SK-N-MC (cell line): ENCODE data around the gene OR12D3.

Source experiments
- DNase-seq: peaks from one replicate; pipeline ENCODE4 v3.0.0-alpha.2; 2011; ENCODE audit warnings: low read depth, low spot score
- H3K27ac ChIP-seq: fragments of 200-600 bp; sonication (generic); 2 replicates; pipeline ENCODE4 v1.5.1; 2016; ENCODE audit warnings: mixed run types
- H3K36me3 ChIP-seq: fragments of 200-600 bp; sonication (generic); 2 replicates; pipeline ENCODE4 v1.6.1; 2017; ENCODE audit warnings: antibody characterized with exemption, low read length, mixed read lengths; ENCODE audit not compliant: insufficient read depth
- H3K4me3 ChIP-seq: fragments of 200-600 bp; sonication (generic); 2 replicates; pipeline ENCODE4 v1.5.1; 2016
- H3K9ac ChIP-seq: fragments of 200-600 bp; sonication (generic); 2 replicates; pipeline ENCODE4 v1.8.0; 2017; ENCODE audit warnings: mixed run types, mixed read lengths; ENCODE audit not compliant: insufficient read length
- H3K9me3 ChIP-seq: fragments of 200-600 bp; sonication (generic); 2 replicates; pipeline ENCODE4 v1.6.1; 2017; ENCODE audit warnings: low read depth, mild to moderate bottlenecking, antibody characterized with exemption, low read length, moderate library complexity, mixed read lengths
- EZH2 ChIP-seq: fragments of 200-600 bp; sonication (generic); IDR thresholded peaks from one replicate; pipeline ENCODE4 v1.6.1; 2017; ENCODE audit warnings: antibody characterized with exemption
- FOXP2 ChIP-seq: optimal IDR thresholded peaks from 2 replicates; pipeline ENCODE3; 2011; ENCODE audit warnings: mild to moderate bottlenecking, moderate library complexity; ENCODE audit not compliant: insufficient read depth; ENCODE audit errors: extremely low read length, control extremely low read depth
- POLR2AphosphoS5 ChIP-seq: IDR thresholded peaks from 2 replicates; pipeline ENCODE4 v1.6.1; 2012; ENCODE audit warnings: mild to moderate bottlenecking, low read depth, low read length, borderline replicate concordance

OR12D3 gene, protein sequence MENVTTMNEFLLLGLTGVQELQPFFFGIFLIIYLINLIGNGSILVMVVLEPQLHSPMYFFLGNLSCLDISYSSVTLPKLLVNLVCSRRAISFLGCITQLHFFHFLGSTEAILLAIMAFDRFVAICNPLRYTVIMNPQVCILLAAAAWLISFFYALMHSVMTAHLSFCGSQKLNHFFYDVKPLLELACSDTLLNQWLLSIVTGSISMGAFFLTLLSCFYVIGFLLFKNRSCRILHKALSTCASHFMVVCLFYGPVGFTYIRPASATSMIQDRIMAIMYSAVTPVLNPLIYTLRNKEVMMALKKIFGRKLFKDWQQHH

DNA sequence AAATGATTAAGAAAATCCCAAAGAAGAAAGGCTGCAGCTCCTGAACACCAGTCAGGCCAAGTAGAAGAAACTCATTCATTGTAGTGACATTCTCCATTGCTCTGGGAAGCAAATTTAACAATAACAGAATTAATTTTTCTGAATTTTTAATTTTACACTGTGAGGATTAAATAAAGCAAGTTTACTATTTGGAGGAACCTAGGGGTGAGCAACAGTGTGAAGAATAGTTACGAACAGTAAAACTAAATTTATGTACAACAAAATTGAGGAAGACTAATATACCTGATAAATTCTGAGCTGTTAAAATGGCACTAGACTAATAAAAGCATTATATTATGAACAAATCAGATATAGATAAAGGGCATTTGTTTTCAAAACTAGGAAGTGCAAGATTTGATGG lies at the start of gene OR12D3:
Gene OR12D3, minus strand, starts transcription at position 101 of the 400 bp plus-strand sequence. Its CDS starts 4 bp downstream, at position 97.
- H3K9me3 ChIP-seq = no peaks in the 10 kb centered on the region
- TF ChIP-seq FOXP2 (no peak), EZH2 (no peak), POLR2AphosphoS5 (no peak)
- H3K36me3 ChIP-seq = no peaks in the 10 kb centered on the region
- H3K27ac ChIP-seq = no peak within 1 kb of the TSS
- H3K9ac ChIP-seq = no peak within 1 kb of the TSS
- no peak within 1 kb of the TSS for H3K4me3 ChIP-seq
- DNase-seq = no peak

DNA sequence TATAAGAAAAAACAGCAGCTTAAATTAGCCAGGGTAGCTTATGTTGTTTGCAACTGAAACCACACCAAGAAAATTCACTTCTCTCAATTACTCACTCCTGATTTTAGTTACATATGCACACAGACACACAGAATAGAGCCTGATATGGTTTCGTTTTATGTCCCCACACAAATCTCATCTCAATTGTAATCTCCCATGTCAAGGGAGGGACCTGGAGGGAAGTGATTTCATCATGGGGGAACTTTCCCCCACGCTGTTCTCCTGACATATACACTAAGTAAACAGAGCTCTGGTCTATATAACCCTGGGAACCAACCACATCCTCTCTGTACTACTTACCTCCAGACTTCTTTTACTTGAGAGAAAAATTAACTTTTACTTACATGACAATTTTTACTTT lies 49.5 kb upstream of the OR12D3 start:
- H3K9ac ChIP-seq = no peak overlapping the region
- H3K36me3 ChIP-seq = no peaks in the 10 kb centered on the region
- no peak overlapping the region for H3K27ac ChIP-seq
- H3K9me3 ChIP-seq = no peaks in the 10 kb centered on the region
- no peak overlapping the region for H3K4me3 ChIP-seq
- DNase-seq = no peak
- no peak for TF ChIP-seq EZH2
- TF ChIP-seq POLR2AphosphoS5 = no peak
- TF ChIP-seq FOXP2 = no peak

DNA sequence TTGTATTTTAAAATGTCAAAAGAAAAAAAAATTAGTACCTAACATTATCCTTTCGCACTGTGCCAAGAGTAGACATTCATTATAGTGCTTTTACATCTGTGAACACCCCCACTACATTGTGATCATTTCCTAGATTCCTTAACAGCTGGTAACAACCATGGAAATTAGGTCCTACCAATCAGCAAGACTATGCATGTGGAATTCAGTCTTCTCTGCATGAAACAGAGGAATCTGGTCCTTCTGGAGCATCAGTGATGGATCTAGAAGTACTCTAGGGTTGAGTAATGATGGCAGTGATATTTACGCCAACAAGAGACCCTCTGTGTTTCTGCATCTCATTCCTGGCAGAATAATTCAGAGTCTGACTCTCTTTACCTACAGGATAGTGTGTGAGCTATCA lies 49.1 kb upstream of the OR12D3 start:
- no peak for DNase-seq
- TF ChIP-seq EZH2 (no peak), FOXP2 (no peak)
- Histone ChIP-seq H3K4me3 (no peak overlapping the region), H3K9me3 (no peaks in the 10 kb centered on the region), H3K27ac (no peak overlapping the region), H3K36me3 (no peaks in the 10 kb centered on the region), H3K9ac (no peak overlapping the region)

DNA sequence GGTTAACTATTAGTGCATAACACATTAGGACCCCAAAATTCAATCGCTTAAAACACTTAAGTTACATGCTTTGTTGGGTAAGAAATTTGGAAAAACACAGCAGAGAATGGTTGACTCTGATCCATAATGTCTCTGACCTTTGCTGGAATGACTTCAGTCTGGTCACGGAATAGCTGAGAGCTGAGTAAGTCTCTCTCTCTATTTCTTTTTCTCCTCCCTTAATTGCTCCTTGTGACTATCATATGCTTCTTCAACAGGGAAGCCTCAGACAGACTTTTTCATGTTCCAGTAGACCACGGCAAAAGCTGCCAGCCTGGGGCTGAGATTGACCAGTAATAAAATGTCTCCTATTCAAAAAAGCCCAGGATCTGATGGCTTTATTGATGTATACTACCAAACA lies 44.4 kb upstream of the OR12D3 start:
- no peak overlapping the region for H3K9ac ChIP-seq
- TF ChIP-seq FOXP2 (no peak), POLR2AphosphoS5 (no peak), EZH2 (no peak)

DNA sequence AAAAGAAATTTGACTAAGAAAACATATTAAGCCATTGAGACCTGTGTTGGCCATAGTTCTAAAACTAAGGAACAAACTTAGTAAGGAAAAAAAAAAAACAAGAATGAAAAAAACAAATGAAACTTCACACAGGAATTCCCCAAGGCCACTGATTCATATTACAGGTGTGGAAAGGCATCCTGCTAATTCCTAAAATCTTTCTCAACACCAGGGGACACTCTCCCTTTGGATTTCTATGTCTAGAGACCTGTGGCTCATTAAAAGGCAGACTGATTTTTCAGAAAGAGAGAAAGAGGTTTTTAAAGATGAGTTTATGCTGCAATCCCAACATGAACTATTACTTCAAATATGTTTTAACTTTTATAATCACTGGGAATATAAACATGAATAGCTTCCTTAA lies 39.5 kb upstream of the OR12D3 start, which contains the start of gene OR12D1:
Gene OR12D1, plus strand, starts transcription at position 341 of the 400 bp plus-strand sequence.
- no peak within 1 kb of the TSS for H3K4me3 ChIP-seq
- H3K9ac ChIP-seq = no peak within 1 kb of the TSS
- TF ChIP-seq FOXP2 = no peak
- H3K27ac ChIP-seq = no peak within 1 kb of the TSS
- DNase-seq = no peak
- no peaks in the 10 kb centered on the region for H3K9me3 ChIP-seq
- H3K36me3 ChIP-seq = no peaks in the 10 kb centered on the region

More for the DNA sequence above, 44.4 kb upstream of the OR12D3 start:
- Histone ChIP-seq H3K9me3 (no peaks in the 10 kb centered on the region), H3K4me3 (no peak overlapping the region), H3K36me3 (no peaks in the 10 kb centered on the region), H3K27ac (no peak overlapping the region)
- DNase-seq = no peak

DNA sequence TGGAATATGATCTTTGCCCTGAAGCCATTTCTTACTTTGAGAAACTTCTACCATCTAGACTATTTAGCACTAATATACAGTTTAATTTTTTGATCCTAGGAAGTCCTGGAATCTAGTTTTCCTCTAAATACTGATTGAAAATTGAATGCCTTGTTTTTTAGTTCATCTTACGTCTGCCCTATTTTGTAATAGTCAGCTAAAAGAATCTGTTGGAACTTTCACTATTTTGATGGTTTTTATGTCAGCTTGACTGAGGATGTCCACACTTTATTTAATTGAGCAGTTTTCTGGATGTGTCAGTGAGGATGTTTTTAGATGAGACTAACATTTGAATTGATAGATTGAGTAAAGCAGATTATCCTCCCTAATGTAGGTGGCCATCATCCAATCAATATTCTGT lies 28.7 kb upstream of the OR12D3 start:
- no peak for DNase-seq
- no peak overlapping the region for H3K9ac ChIP-seq
- H3K4me3 ChIP-seq = no peak overlapping the region
- H3K9me3 ChIP-seq = no peaks in the 10 kb centered on the region
- no peak overlapping the region for H3K27ac ChIP-seq
- TF ChIP-seq EZH2 = no peak
- no peak for TF ChIP-seq FOXP2
- TF ChIP-seq POLR2AphosphoS5 = no peak
- no peaks in the 10 kb centered on the region for H3K36me3 ChIP-seq

DNA sequence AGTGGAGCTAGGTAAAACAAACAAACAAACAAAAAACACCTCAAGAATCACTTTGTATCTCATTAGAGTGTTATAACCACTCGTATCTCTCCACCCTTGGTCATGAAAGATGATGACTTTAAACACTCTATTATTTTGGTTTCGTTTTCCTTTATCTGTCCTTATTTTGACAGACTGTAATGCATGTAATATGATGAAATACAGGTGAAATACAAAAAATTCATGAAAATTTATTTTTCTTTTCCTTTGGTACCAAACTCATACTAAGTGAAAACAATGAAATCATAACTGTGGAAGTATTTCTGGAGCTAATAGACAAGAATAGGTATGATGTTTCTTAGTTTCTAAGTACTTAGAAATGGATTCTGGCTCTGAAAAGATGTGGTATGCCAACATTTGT lies 24.4 kb upstream of the OR12D3 start:
- no peaks in the 10 kb centered on the region for H3K36me3 ChIP-seq
- TF ChIP-seq FOXP2 (no peak), EZH2 (no peak), POLR2AphosphoS5 (no peak)
- no peaks in the 10 kb centered on the region for H3K9me3 ChIP-seq
- no peak overlapping the region for H3K9ac ChIP-seq
- DNase-seq = no peak
- no peak overlapping the region for H3K27ac ChIP-seq
- H3K4me3 ChIP-seq = no peak overlapping the region

DNA sequence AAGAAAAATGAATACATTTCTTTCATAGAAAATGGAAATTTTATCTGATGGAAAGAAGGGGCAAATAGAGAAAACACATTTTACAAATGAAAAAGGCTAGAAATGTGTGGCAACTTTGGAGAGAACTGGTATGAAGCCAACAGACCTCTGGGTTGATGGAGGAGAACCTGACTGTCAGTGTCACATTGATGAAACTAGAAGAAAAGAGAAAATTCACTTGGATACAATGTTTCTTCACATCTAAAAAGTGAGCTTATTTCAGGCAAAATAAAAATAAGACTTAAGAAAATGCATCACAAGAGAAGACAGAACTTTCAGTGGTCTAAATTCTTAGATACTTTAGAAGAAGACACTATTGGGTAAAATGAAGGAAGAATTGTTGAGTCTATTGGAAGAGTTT lies 20.2 kb upstream of the OR12D3 start, which contains the start of gene OR12D2:
Gene OR12D2, plus strand, starts transcription at position 301 of the 400 bp plus-strand sequence. CDS start 1,069 bp downstream, outside the sequence.
- TF ChIP-seq FOXP2 (no peak), POLR2AphosphoS5 (no peak), EZH2 (no peak)
- Histone ChIP-seq H3K9ac (no peak within 1 kb of the TSS), H3K4me3 (no peak within 1 kb of the TSS), H3K9me3 (no peaks in the 10 kb centered on the region), H3K27ac (no peak within 1 kb of the TSS), H3K36me3 (no peaks in the 10 kb centered on the region)
- DNase-seq = no peak

DNA sequence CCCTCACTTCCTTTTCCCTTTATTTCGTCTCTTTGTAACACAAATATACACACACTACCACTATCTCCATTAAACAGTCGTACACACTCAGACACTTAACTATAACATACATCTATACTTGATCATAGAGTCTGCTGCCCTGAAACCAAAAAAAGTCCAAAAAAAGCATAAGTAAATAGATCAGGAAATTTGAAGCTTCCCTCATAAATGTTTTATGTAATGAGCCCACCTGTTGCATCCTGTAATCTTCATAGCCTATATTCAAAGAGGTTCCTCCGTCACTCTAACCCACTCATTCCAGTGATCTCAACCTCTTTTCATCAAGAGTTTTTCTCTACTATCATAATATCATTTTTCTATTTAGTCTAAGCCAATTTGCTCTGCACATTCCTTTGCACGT lies 13.4 kb upstream of the OR12D3 start:
- TF ChIP-seq EZH2 = no peak
- no peak for TF ChIP-seq POLR2AphosphoS5
- TF ChIP-seq FOXP2 = no peak
- Histone ChIP-seq H3K9ac (no peak overlapping the region), H3K27ac (no peak overlapping the region), H3K4me3 (no peak overlapping the region), H3K9me3 (no peaks in the 10 kb centered on the region), H3K36me3 (no peaks in the 10 kb centered on the region)
- no peak for DNase-seq
